HG03108 (cell line): ENCODE results near the gene KLHL17.

ENCODE experiments used
- ATAC-seq: cut with Tn5 transposase; IDR thresholded peaks from one replicate; pipeline ENCODE4 v1.9.1; 2021; ENCODE audit warnings: moderate library complexity; ENCODE audit not compliant: unreplicated experiment

Gene KLHL17

DNA sequence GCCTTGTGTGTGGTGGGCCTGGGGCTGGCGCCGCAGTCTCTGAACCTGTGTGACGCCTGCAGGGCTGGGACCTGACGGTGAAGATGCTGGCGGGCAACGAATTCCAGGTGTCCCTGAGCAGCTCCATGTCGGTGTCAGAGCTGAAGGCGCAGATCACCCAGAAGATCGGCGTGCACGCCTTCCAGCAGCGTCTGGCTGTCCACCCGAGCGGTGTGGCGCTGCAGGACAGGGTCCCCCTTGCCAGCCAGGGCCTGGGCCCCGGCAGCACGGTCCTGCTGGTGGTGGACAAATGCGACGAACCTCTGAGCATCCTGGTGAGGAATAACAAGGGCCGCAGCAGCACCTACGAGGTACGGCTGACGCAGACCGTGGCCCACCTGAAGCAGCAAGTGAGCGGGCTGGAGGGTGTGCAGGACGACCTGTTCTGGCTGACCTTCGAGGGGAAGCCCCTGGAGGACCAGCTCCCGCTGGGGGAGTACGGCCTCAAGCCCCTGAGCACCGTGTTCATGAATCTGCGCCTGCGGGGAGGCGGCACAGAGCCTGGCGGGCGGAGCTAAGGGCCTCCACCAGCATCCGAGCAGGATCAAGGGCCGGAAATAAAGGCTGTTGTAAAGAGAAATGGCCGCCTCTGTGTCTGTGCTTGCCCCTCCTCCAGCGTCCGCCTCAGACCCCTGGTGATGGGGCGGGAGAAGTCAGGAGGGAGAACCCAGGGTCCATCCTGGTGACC is 53.7 kb downstream of the KLHL17 start:
- no peak for ATAC-seq

- ATAC-seq: no peak
Measured at GRCh38 chr1:1014799-1015681, 54.7 kb downstream of the KLHL17 start.
